Stimulated activated CD8-positive, alpha-beta memory T cell treated with anti-CD3 and anti-CD28 coated beads, Interleukin-12 subunit alpha, Interleukin-12 subunit beta, amount 100 ng/mL, for 24 hours (primary cell): ENCODE measurements around the gene PRKCZ.
"Not testable (repeated sequence)": the region's sequence is repeated elsewhere in the genome, so short reads cannot be mapped to it uniquely, and the experiment has no call there.

Experiments used
- DNase-seq: peaks from one replicate; pipeline ENCODE4 v3.0.0-alpha.2; 2020; ENCODE audit errors: extremely low read depth

The PRKCZ gene

DNA sequence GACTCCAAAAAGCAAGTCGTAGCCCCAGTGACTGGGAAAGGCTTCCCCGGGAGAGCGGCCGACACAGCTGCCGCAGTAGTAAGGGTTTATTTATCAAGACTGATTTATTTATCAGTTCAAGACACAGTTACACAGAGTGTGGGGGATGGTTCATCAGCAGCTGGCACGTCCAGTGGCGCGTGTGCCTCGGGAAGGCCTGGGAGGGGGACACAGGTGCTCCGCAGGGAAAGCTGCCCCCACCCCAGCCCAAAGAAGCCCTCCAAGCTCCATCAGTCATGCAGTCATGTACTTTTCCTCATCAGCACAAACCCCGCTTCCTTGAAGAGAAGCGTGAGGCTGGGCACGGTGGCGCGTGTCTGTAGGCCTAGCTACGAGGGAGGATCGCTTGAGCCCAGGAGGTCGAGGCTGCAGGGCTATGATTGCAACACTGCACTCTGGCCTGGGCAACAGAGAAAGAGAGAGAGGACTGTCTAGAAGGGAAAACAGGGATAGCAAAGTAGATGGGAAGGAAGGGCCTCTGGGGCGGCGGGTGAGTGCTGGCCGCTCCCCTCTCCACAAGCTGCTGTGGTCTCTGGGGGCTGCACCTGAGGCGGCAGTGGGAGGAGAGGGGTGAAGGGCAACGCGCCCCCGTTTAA is 53.2 kb downstream of the PRKCZ start:
- DNase-seq, result no peak

DNA sequence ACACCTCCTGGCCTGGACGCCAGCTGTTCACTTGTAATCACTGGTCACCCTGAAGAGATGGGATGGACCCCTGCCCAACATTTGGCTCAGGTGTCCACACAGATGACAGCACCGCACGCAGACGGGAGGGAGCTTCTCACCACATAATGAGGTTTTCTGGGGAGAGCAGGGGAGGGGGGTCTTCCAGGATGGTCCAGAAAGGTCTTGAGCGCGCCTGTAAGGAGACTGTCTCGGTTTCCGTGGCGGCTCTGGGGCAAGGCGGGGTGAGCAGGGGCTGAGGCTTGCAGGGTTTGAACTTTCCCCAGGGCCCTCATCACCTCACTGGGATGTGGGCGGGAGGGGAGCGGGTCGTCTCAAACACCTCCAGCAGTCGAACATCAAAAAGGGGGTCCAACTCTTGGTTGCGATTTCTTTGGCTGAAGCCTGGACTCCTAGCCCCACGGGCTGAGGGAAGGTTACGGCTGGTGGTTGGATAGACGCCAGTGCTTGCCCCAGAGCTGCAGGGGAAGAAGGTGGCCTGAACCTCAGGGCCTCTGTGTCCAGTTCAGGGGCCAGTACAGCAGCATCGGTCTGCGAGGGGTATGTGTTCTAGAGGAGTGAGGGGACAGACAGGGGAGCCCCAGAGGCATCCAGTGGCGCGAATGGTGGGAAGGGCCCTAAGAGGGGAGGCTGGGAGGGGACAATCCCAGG is 53.8 kb downstream of the PRKCZ start:
- no peak for DNase-seq

DNA sequence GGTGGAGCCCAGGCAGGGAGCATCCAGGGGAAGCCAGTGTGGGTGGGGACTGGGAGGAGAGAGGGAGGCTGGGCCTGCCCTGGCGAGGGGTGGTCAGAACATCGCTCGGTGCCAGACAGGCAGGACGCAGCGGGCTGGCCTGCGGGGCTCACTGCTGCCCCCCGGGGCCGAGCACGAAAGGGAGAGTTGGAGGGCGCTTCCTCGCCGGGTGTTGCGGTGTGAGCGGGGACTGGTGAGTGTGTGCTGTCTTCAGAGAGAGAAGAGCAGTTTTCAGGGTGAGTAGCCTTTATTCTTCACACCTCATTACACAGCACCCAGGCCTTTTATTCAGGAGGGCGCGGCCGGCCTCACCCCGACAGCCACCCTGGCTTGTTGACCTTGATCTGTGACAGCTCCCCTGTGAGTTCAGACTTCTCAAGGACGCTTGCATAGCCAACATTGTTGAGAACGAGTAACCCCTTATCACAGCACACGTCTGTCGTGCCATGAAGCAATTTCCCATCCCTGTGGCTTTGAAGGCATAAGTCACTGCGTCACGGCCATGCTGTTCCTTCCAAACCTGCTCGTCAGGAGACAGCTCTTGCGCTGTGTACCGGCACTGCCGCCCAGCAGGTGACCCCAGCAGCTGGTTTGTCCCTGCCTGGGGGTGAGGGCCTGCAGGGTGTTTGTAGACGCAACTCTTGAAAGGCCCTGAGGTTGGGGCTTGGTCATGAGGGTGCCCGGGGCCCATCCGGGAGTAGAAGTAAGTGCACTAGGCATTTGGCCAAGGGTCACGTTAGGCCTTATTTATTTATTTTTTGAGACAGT is 54.6 kb downstream of the PRKCZ start:
- DNase-seq, result no peak

DNA sequence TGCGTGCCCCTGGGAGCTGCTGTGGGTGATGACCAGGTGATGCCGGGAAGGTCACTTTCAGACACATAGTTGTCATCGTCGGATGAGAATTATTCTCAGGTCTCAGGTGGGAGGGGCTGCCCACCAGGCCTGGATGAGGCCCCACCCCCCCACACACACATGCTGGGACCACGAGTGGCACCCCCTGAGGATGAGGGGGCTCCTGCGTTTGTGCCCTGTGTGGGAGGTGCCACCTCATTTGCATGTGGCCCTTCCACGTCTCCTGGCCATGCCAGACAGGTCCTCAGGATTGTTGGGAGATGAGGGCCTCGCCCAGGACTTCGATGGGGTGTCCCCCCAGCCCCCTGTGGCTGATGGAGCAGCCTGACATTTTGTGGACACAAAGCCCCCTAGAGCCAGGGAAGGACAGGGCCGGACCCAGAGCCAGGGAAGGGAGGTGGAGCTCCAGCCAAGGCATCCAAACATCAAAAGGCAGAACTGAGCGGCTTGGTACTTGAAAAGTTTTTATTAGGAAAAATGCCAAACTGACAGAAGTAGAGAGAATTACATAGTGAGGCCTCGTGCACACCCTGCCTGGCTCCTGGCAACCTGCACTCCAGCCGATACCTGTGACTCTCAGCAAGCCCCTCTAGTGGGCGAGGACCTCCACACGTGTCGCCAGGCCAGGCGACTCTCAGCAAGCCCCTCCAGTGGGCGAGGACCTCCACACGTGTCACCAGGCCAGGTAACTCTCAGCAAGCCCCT is 55.7 kb downstream of the PRKCZ start:
- DNase-seq, result no peak

DNA sequence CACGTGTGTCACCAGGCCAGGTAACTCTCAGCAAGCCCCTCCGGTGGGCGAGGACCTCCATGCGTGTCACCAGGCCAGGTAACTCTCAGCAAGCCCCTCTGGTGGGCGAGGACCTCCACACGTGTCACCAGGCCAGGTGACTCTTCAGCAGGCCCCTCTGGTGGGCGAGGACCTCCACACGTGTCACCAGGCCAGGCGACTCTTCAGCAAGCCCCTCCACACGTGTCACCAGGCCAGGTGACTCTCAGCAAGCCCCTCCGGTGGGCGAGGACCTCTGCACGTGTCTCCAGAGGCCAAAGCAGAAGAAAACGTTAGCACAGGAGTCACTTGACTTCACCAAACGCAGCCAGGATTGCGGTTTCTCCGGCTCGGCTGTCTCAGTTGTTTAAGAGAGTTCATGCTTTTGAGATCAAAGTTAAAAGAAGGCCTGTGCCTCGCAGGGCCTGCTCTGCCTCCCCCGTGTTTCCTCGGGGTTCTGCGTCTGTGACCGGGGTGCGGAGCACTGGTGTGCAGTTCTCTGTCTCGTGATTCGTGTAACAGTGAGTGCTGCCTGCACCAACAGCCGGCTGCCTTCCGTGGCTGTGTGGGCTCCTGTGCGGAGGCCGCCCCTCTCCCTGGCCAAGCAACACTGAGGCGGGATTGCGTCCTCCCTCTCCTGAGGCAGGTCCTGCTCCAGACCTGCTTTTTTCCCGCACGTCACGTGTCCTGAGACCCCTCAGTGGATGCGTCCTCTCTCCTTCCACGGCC is 56.6 kb downstream of the PRKCZ start:
- DNase-seq, result no peak

DNA sequence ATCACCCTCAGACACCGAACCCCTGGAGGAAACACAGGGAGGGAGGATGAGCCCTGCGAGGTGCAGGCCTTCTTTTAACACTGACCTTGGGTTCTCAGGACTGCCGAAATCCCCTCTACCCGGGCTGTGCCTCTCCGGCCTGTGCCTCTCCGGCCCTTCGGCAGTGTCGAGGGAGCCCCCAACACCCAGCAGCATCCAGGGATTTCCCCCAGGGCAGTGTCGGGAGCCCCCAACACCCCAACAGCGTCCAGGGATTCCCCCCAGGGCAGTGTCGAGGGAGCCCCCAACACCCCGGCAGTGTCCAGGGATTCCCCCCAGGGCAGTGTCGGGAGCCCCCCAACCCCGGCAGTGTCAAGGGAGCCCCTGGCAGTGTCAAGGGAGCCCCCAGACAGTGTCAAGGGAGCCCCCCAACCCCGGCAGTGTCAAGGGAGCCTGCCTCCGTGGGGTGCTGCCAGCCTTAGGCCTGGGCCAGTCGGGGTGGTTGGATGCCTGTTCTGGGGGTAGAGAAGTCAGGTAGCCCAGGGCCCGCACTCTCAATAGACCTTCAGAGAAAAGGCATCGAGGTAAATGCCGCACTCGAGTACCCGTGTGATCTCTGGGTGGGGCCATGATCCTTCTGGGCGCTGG is 57.5 kb downstream of the PRKCZ start:
- no peak for DNase-seq

DNA sequence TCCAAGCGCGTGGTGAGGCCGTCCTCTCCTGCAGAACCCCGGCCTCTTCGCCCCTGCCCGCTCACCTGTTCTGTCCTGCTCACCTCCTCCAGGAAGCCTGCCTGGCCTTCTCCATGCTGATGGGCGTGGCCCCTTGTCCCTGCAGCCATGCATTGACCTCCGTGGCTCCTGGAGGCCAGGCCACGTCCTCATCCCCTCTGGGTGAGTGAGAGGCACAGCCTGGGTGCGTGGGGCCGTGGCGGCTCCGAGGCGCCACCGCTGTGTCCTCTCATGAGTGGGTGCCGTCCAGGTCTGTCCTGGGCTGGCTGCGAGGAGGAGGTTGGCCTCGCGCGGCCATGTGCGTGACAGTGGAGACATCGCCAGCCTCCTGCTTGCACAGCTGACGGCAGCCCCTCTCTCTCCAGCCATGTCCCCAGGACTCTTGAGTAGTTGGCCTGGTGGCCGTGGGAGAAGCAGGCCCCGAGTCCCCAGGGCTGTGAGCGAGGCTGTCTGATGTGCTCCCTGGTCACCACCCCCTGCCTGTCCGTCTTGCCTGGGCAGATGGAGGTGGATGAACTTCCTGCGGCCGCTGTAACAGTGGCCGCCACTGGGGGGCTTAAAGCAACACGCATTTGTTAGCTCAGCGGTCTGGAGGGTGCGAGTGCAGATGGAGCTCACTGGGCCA is 58.1 kb downstream of the PRKCZ start:
- no peak for DNase-seq

DNA sequence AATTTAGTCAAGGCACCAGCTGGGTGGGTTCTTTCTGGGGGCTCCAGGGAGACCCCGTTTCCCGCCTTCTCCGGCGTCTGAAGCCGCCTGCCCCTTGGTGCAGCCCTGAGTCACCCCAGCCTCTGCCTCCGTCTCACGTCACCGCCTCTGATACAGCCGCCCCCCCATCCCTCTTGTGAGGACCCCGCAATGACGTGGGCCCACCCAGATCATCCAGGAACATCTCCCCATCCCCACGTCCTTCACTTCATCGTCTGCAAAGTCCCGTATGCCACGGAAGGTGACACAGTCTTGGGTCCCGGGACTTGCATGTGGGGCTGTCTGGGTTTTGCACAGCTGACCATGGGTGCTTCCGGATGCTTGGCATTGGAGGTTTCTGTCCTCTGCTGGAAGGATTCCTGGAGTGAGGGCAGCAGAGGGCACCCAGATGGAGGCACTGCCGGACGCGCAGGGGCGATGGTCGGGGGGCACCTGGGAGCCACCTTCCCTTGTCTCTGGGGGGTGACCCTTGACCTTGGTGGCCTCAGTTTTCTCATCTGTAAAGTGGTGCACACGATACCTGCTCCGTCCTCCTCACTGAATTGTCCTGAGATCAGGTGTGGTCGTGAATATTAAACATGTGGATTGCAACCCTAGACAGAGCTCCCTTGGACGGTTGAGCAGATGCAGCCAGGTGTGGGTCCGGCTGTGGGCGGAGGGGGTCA is 58.8 kb downstream of the PRKCZ start:
- no peak for DNase-seq

DNA sequence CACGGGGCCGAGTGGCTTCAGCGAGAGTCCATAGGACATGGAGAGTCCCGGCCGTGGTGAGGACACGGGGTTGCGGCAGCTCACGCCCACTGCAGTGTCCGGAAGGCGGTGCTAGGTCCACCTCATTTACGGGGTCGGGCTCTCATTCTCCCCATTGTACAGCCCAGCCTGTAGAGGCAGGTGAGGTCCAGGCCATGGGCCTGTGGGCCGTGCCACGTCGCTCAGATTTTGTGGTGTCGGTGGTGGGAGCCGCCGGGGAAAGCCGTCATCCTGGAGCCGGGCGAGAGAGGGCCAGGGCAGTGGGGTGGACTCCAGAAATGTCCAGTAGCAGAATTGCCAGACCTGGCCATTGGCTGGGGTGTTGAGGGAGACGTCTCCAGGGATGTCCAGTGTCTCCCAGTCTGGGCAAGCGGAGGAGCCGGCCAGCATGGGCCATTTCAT is 59.4 kb downstream of the PRKCZ start:
- DNase-seq, result no peak

DNA sequence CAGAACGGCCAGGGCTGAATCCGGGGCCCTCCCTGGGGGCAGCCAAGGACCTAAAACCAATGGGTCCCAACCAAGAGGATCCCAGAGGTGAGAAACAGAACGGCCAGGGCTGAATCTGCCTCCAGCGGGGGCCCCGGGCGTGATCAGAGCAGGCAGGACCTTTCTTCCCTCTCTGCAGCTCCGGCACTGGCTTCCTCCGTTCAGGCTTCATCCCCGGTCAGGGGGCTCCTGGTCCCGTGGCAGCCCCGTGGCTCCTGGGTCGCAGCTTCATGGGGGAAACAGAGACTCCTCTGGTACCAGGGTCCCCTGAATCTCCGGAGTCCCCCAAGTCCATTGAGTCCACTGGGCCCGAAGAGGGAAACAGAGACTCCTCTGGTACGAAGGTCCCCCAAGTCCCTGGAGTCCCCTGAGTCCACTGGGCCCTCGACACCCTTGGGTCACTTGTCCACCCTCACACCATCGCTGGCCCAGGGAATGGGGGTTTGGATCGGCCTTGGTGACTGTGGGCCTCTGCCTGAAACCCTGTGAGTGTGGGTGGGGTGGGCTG is 60.1 kb downstream of the PRKCZ start:
- no peak for DNase-seq

DNA sequence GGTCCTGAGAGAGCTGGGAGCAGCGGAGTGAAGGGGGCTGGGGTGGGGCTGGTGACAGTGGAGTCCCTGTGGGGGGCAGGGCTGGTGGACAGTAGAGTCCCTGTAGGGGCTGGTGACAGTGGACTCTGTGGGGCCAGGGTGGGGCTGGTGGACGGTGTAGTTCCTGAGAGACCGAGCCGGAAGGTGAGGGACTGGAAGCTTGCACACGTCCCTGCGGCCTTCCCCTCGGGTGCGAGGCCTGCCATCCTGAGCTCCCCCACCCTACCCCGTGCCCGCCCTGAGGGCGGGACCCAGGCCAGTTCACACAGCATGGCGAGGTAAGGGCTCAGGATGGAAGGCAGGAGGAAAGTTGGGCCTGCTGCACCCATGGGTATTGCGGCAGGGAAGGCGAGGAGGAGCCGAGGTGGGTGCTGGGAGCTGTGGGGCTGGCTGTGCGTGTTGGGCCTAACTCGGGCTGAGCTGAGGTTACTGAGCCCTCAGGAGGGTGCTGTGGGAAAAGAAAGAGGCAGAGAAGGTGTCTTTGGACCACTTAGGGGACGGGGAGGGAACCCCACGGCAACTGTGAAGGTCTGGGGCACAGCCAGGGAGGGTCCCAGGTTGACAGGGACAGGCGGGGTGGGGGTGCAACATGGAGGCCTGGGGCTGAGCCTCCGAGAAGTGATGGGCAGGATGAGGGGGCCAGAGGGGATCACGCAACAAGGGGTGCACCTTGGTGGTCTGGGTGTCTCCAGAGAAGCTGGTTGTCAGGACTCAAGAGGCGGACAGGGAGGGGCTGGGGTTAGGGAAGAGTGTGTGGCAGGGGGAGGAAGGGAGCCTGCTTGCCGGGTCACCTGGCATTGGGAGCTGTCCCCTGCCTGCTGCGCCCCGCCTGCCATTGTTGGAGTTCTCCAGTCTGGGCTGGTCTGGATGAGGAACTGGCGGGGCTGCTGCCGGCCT is 60.8 kb downstream of the PRKCZ start:
- no peak for DNase-seq

DNA sequence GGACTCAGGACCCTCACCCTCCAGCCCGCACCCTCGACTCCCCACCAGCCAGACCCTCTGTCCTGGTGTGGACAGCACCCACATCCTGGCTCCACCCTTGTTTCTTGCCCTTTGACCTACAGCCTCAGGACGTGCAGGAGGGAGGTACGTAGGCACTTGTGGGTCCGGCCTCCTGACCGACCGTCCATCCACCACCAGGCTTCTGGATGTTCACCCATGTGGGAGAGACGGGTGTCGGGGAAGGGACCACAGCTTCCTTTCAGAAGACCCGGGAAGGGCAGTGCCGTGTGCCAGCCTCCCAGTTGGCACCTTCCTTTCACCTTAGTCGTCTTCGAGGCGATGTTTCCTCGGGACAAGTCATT is 61.4 kb downstream of the PRKCZ start:
- DNase-seq, result no peak

DNA sequence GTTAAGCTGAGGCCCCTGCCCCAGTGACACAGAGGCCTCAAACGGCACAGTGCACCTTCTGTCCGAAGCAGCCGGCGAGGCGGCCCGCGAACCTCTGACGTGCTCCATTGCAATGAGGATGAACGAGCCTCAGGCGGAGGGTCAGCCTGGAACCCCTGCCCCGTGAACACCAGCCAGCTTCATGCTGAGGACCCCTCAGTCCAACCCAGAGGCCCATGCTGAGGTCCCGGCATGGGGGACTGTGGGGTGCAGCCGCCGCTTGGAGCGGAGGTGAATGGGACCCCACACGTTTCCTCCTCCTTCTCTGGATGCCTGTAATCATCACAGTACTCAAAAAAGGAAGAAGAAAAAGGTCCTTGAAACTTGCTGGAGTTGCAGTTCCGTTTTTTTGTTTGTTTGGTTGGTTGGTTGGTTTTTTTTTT is 62.1 kb downstream of the PRKCZ start:
- no peak for DNase-seq

DNA sequence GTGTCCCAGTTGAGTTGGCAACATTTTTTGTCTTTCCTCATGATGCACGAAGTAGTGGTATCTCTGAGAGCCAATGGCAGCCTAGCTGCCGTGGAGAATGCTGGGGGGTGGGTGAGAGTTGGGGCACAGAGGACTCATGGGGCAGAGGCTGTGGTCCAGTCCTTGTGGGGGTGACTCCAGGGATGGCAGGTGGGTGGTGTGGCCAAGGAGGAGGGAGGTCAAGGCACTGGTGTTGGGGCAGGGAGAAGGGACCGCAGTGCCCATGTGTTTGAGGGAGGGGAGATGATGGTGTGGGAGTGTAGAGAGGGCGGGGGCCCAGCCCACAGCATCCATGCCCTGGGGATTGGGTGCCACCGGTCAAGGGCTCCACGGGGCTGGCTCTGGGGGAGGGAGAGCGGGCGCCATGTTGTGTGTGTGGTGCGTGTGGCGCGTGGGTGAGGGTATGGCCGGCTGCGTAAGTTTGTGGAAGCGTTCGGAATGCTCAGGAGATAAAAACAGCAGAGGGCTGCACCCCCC is 63.5 kb downstream of the PRKCZ start:
- DNase-seq, result no peak

DNA sequence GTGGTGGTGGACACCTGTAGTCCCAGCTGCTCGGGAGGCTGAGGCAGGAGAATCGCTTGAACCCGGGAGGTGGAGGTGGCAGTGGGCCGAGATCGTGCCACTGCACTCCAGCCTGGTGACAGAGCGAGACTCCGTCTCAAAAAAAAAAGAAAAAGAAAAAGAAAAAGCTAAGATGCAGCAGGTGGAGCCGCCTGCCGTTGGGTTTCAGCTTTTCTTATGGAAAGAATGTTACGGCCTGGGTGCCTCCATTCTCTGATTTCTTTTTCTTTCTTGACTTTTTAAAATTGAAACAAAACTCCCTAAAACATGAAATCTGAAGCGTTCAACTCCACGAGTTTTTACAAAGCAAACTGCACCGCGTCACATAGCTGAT is 64.4 kb downstream of the PRKCZ start:
- DNase-seq, result not testable (repeated sequence)

DNA sequence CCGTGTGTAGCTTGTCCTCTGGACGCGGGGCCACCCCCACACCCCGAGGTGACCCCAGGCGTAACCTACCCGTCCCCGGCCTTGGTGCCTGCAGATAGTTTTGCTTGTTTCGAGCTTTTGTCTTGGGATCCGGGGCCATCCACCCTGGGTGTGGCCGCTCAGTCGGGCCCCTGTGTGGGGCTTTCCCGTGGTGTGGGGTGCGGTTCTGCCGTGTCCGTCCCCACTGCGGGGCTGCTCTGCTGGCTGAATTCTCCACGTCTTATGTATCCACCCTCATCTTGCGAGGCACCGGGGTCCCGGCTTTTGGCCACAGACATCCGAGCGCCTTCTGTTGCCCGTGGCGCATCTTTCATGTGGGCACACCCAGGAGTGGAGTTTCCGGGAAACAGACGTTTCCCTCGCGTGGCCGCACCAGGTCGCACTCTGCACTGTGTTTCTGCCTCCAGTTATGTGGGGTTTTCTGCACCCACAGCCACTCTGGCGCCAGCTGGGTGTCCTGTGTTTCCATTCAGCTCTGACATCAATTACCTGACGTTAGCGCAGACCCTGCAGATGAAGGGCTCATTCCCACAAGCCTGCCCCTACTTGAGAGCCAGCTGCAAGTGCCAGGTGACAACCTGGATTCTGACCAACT is 64.9 kb downstream of the PRKCZ start:
- no peak for DNase-seq

DNA sequence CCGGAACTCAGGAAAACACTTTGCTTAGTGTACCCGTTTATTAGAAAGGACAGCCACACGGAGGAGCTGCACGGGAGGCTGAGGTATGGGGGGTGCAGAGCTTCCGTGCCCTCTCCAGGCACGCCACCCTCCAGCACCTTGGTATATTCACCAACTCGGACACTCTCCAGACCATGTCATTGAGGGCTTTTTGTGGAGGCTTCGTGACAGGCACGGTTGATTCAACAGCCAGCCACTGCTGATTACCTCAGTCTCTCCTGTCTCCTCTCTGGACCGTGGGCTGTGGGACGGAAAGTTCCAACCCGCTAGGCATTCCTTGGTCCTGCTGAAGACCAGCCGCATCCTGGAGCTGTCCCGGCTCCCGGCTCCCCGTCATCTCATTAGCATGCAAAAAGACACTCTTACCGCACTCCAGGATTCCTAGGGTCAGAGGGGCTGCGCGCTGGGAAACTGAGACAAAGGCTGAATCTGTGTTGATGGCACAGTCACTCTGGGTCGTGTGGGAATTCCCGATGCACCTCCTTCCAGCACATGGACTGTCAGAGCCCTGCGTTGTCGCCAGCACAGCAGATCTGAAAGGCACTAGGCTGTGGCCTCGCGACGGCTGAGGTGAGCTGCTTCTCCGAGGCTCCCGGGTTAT is 65.6 kb downstream of the PRKCZ start:
- no peak for DNase-seq
